G401.6 (cell line): Measurements from ENCODE around the gene PTPN12.
"Not testable (repeated sequence)": the region's sequence is repeated elsewhere in the genome, so short reads cannot be mapped to it uniquely, and the experiment has no call there.

Experiments used
- FAIRE-seq: peaks from 2 replicates; lab custom pipeline; 2012; peaks lifted over from hg19 to GRCh38; lab: Jason Lieb, UNC

The PTPN12 gene

GRCh38 chr7:77537136-77537777 is at the start of gene PTPN12:
Gene PTPN12, plus strand, starts transcription at chr7:77537295. Its CDS starts 252 bp downstream, at chr7:77537547.
- FAIRE-seq = no peak

- no peak for FAIRE-seq
These were observed 48.1 kb upstream of the PTPN12 start for GRCh38 chr7:77488986-77489385.

GRCh38 chr7:77497079-77497478 is 40.0 kb upstream of the PTPN12 start:
- FAIRE-seq = peak; percentile 53

GRCh38 chr7:77498659-77499379 is 38.3 kb upstream of the PTPN12 start:
- no peak for FAIRE-seq

GRCh38 chr7:77501192-77501515 is 35.9 kb upstream of the PTPN12 start:
- FAIRE-seq = no peak

GRCh38 chr7:77504951-77505350 is 32.1 kb upstream of the PTPN12 start:
- FAIRE-seq = no peak

GRCh38 chr7:77506899-77507298 is 30.2 kb upstream of the PTPN12 start:
- FAIRE-seq = no peak

GRCh38 chr7:77513002-77513670 is 24.0 kb upstream of the PTPN12 start:
- not testable (repeated sequence) for FAIRE-seq

GRCh38 chr7:77516085-77516484 is 21.0 kb upstream of the PTPN12 start:
- FAIRE-seq = no peak

GRCh38 chr7:77520261-77520660 is 16.8 kb upstream of the PTPN12 start:
- no peak for FAIRE-seq

GRCh38 chr7:77521537-77521936 is 15.6 kb upstream of the PTPN12 start:
- not testable (repeated sequence) for FAIRE-seq

GRCh38 chr7:77524731-77525130 is 12.4 kb upstream of the PTPN12 start:
- FAIRE-seq = no peak

- FAIRE-seq = no peak
These were observed 11.9 kb upstream of the PTPN12 start for GRCh38 chr7:77525231-77525630.

- FAIRE-seq = no peak
These were observed 8.7 kb upstream of the PTPN12 start for GRCh38 chr7:77528368-77528767.

- no peak for FAIRE-seq
These were observed 7.8 kb upstream of the PTPN12 start for GRCh38 chr7:77529279-77529678.

- FAIRE-seq = no peak
These were observed 6.1 kb upstream of the PTPN12 start for GRCh38 chr7:77531038-77531437.

- FAIRE-seq = no peak
These were observed 4.8 kb upstream of the PTPN12 start for GRCh38 chr7:77532247-77532646.

- not testable (repeated sequence) for FAIRE-seq
These were observed 4.4 kb upstream of the PTPN12 start for GRCh38 chr7:77532732-77533131.

- FAIRE-seq = not testable (repeated sequence)
These were observed 3.0 kb upstream of the PTPN12 start for GRCh38 chr7:77534046-77534445.

- FAIRE-seq = no peak
These were observed 1.1 kb upstream of the PTPN12 start for GRCh38 chr7:77536017-77536412.

- FAIRE-seq = no peak
These were observed 521 bp upstream of the PTPN12 start for GRCh38 chr7:77536413-77537135.

- FAIRE-seq = no peak
These were observed 734 bp downstream of the PTPN12 start for GRCh38 chr7:77537778-77538280.
